ENCODE results near the gene GNG13.

The GNG13 gene

GRCh38 chr16:832652-833336 is 32.3 kb upstream of the GNG13 start:
- no peaks in the 10 kb centered on the region for H3K9me2 ChIP-seq (replicated peaks; ENCODE audit: control insufficient read depth, low read length)
- no peaks in the 10 kb centered on the region for H4K20me1 ChIP-seq (ENCODE audit: control insufficient read depth, insufficient read depth, low read depth, low read length)
- no peaks in the 10 kb centered on the region for H3K27me3 ChIP-seq (ENCODE audit: control insufficient read depth, low read length)
- peaks cover 12% of the 10 kb centered on the region for H3K9me3 ChIP-seq (ENCODE audit: control insufficient read depth, insufficient read depth, low read length)
- TF ChIP-seq CTCF (IDR thresholded peaks at IDR 0.05; ENCODE audit: low read depth, low read length, poor library complexity, severe bottlenecking) (no peak), EZH2phosphoT487 (IDR thresholded peaks at IDR 0.05; ENCODE audit: borderline replicate concordance, low read length) (no peak)
- no peaks in the 10 kb centered on the region for H3F3A ChIP-seq (ENCODE audit: control insufficient read depth, insufficient read depth)
- no peak overlapping the region for H3K27ac ChIP-seq (ENCODE audit: low read depth, low read length)
- no peaks in the 10 kb centered on the region for H3K36me3 ChIP-seq (ENCODE audit: control insufficient read depth, low read length)
- H3K4me1 ChIP-seq (ENCODE audit: control insufficient read depth, low read length), result no peaks in the 10 kb centered on the region
- no peaks in the 10 kb centered on the region for H3K79me2 ChIP-seq (ENCODE audit: control insufficient read depth, low read length)
- no peak overlapping the region for H3K4me2 ChIP-seq (ENCODE audit: low read length)
- no peak overlapping the region for H3K4me3 ChIP-seq (ENCODE audit: low read length)

GRCh38 chr16:831571-832413 is 31.3 kb upstream of the GNG13 start:
- no peaks in the 10 kb centered on the region for H3F3A ChIP-seq (ENCODE audit: control insufficient read depth, insufficient read depth)
- no peak overlapping the region for H3K4me2 ChIP-seq (ENCODE audit: low read length)
- H4K20me1 ChIP-seq (ENCODE audit: control insufficient read depth, insufficient read depth, low read depth, low read length), result no peaks in the 10 kb centered on the region
- TF ChIP-seq EZH2phosphoT487 (IDR thresholded peaks at IDR 0.05; ENCODE audit: borderline replicate concordance, low read length), result no peak
- TF ChIP-seq CTCF (IDR thresholded peaks at IDR 0.05; ENCODE audit: low read depth, low read length, poor library complexity, severe bottlenecking), result no peak
- no peak overlapping the region for H3K4me3 ChIP-seq (ENCODE audit: low read length)
- no peaks in the 10 kb centered on the region for H3K4me1 ChIP-seq (ENCODE audit: control insufficient read depth, low read length)
- no peaks in the 10 kb centered on the region for H3K9me2 ChIP-seq (replicated peaks; ENCODE audit: control insufficient read depth, low read length)
- no peak overlapping the region for H3K27ac ChIP-seq (ENCODE audit: low read depth, low read length)
- H3K27me3 ChIP-seq (ENCODE audit: control insufficient read depth, low read length), result no peaks in the 10 kb centered on the region
- H3K36me3 ChIP-seq (ENCODE audit: control insufficient read depth, low read length), result no peaks in the 10 kb centered on the region
- H3K9me3 ChIP-seq (ENCODE audit: control insufficient read depth, insufficient read depth, low read length), result peaks cover 12% of the 10 kb centered on the region
- no peaks in the 10 kb centered on the region for H3K79me2 ChIP-seq (ENCODE audit: control insufficient read depth, low read length)

GRCh38 chr16:830871-831570 is 30.5 kb upstream of the GNG13 start:
- Histone ChIP-seq H3K9me2 (replicated peaks; ENCODE audit: control insufficient read depth, low read length) (no peaks in the 10 kb centered on the region), H3K79me2 (ENCODE audit: control insufficient read depth, low read length) (no peaks in the 10 kb centered on the region), H3K4me2 (ENCODE audit: low read length) (no peak overlapping the region), H3K36me3 (ENCODE audit: control insufficient read depth, low read length) (no peaks in the 10 kb centered on the region), H3K9me3 (ENCODE audit: control insufficient read depth, insufficient read depth, low read length) (peaks cover 6% of the 10 kb centered on the region), H3K4me1 (ENCODE audit: control insufficient read depth, low read length) (no peaks in the 10 kb centered on the region), H3K27ac (ENCODE audit: low read depth, low read length) (no peak overlapping the region), H3F3A (ENCODE audit: control insufficient read depth, insufficient read depth) (no peaks in the 10 kb centered on the region), H3K4me3 (ENCODE audit: low read length) (no peak overlapping the region), H3K27me3 (ENCODE audit: control insufficient read depth, low read length) (no peaks in the 10 kb centered on the region), H4K20me1 (ENCODE audit: control insufficient read depth, insufficient read depth, low read depth, low read length) (no peaks in the 10 kb centered on the region)
- no peak for TF ChIP-seq EZH2phosphoT487 (IDR thresholded peaks at IDR 0.05; ENCODE audit: borderline replicate concordance, low read length)
- TF ChIP-seq CTCF (IDR thresholded peaks at IDR 0.05; ENCODE audit: low read depth, low read length, poor library complexity, severe bottlenecking), result no peak
